Measurements from ENCODE around the gene ZBTB47. TPM values are rescaled to one million over a fixed set of nuclear protein-coding genes. Genes with fewer than 3 reads are reported as not detected.

The ZBTB47 gene
- total and polyA plus RNA-seq, 2 donors (not counting 1 experiment from before 2014, with no cell fraction given) = 15.6 to 49.4 TPM

GRCh38 chr3:42693530-42693930, 40.0 kb downstream of the ZBTB47 start:
- peaks cover 16% of the 10 kb centered on the region for H3K27me3 ChIP-seq (ENCODE audit: control insufficient read depth, insufficient read depth, low read length)
- no peak overlapping the region for H3K27ac ChIP-seq (ENCODE audit: insufficient read depth, low read length)
- no peaks in the 10 kb centered on the region for H3K36me3 ChIP-seq (ENCODE audit: control insufficient read depth, insufficient read depth, low read length)
- no peak overlapping the region for H3K4me3 ChIP-seq (replicated peaks in 1 of 4; ENCODE audit: control extremely low read depth in 1 of 4, insufficient read depth in 1 of 4, low read depth in 3 of 4, low read length in 4 of 4)
- TF ChIP-seq CTCF (conservative IDR thresholded peaks at IDR 0.05 in 1 of 2, IDR thresholded peaks at IDR 0.05 in 1 of 2; ENCODE audit: low read depth in 1 of 2, low read length in 2 of 2) (no peak), EZH2 (IDR thresholded peaks at IDR 0.05; ENCODE audit: low read length, missing control alignments) (no peak)
- no peaks in the 10 kb centered on the region for H3K9me3 ChIP-seq (ENCODE audit: control insufficient read depth, insufficient read depth, low read depth, low read length)
- H3K79me2 ChIP-seq (ENCODE audit: control insufficient read depth, insufficient read depth, low read length) = no peaks in the 10 kb centered on the region
- H3K4me2 ChIP-seq (ENCODE audit: extremely low read depth, insufficient read depth, low read length) = no peak overlapping the region
- H2AFZ ChIP-seq (ENCODE audit: low read length) = no peak overlapping the region
- no peaks in the 10 kb centered on the region for H3K4me1 ChIP-seq (ENCODE audit: control insufficient read depth, extremely low read depth, insufficient read depth, low read length)
- H4K20me1 ChIP-seq (ENCODE audit: control insufficient read depth, extremely low read depth, insufficient read depth, low read length) = no peaks in the 10 kb centered on the region
- H3K9ac ChIP-seq (ENCODE audit: insufficient read depth, low read length) = no peak overlapping the region
- no peak for DNase-seq (ENCODE audit: low read depth in 2 of 2)

GRCh38 chr3:42694366-42694765, 40.9 kb downstream of the ZBTB47 start:
- H3K79me2 ChIP-seq (ENCODE audit: control insufficient read depth, insufficient read depth, low read length) = no peaks in the 10 kb centered on the region
- no peaks in the 10 kb centered on the region for H3K36me3 ChIP-seq (ENCODE audit: control insufficient read depth, insufficient read depth, low read length)
- no peak overlapping the region for H3K9ac ChIP-seq (ENCODE audit: insufficient read depth, low read length)
- no peak overlapping the region for H3K4me3 ChIP-seq (replicated peaks in 1 of 4; ENCODE audit: control extremely low read depth in 1 of 4, insufficient read depth in 1 of 4, low read depth in 3 of 4, low read length in 4 of 4)
- H3K27ac ChIP-seq (ENCODE audit: insufficient read depth, low read length) = no peak overlapping the region
- H3K27me3 ChIP-seq (ENCODE audit: control insufficient read depth, insufficient read depth, low read length) = peaks cover 18% of the 10 kb centered on the region
- H3K4me1 ChIP-seq (ENCODE audit: control insufficient read depth, extremely low read depth, insufficient read depth, low read length) = no peaks in the 10 kb centered on the region
- H3K4me2 ChIP-seq (ENCODE audit: extremely low read depth, insufficient read depth, low read length) = no peak overlapping the region
- DNase-seq (ENCODE audit: low read depth in 2 of 2) = no peak
- H4K20me1 ChIP-seq (ENCODE audit: control insufficient read depth, extremely low read depth, insufficient read depth, low read length) = no peaks in the 10 kb centered on the region
- H2AFZ ChIP-seq (ENCODE audit: low read length) = no peak overlapping the region
- H3K9me3 ChIP-seq (ENCODE audit: control insufficient read depth, insufficient read depth, low read depth, low read length) = no peaks in the 10 kb centered on the region
- TF ChIP-seq EZH2 (IDR thresholded peaks at IDR 0.05; ENCODE audit: low read length, missing control alignments) = no peak
- no peak for TF ChIP-seq CTCF (conservative IDR thresholded peaks at IDR 0.05 in 1 of 2, IDR thresholded peaks at IDR 0.05 in 1 of 2; ENCODE audit: low read depth in 1 of 2, low read length in 2 of 2)

GRCh38 chr3:42696356-42697288, 43.1 kb downstream of the ZBTB47 start:
- no peak overlapping the region for H2AFZ ChIP-seq (ENCODE audit: low read length)
- H3K79me2 ChIP-seq (ENCODE audit: control insufficient read depth, insufficient read depth, low read length) = no peaks in the 10 kb centered on the region
- TF ChIP-seq CTCF (conservative IDR thresholded peaks at IDR 0.05 in 1 of 2, IDR thresholded peaks at IDR 0.05 in 1 of 2; ENCODE audit: low read depth in 1 of 2, low read length in 2 of 2) = no peak
- no peak for TF ChIP-seq EZH2 (IDR thresholded peaks at IDR 0.05; ENCODE audit: low read length, missing control alignments)
- no peaks in the 10 kb centered on the region for H3K9me3 ChIP-seq (ENCODE audit: control insufficient read depth, insufficient read depth, low read depth, low read length)
- no peak for DNase-seq (ENCODE audit: low read depth in 2 of 2)
- no peak overlapping the region for H3K9ac ChIP-seq (ENCODE audit: insufficient read depth, low read length)
- H3K4me2 ChIP-seq (ENCODE audit: extremely low read depth, insufficient read depth, low read length) = no peak overlapping the region
- no peaks in the 10 kb centered on the region for H4K20me1 ChIP-seq (ENCODE audit: control insufficient read depth, extremely low read depth, insufficient read depth, low read length)
- no peaks in the 10 kb centered on the region for H3K36me3 ChIP-seq (ENCODE audit: control insufficient read depth, insufficient read depth, low read length)
- no peak overlapping the region for H3K4me3 ChIP-seq (replicated peaks in 1 of 4; ENCODE audit: control extremely low read depth in 1 of 4, insufficient read depth in 1 of 4, low read depth in 3 of 4, low read length in 4 of 4)
- H3K27me3 ChIP-seq (ENCODE audit: control insufficient read depth, insufficient read depth, low read length) = peaks cover 15% of the 10 kb centered on the region
- H3K4me1 ChIP-seq (ENCODE audit: control insufficient read depth, extremely low read depth, insufficient read depth, low read length) = no peaks in the 10 kb centered on the region
- no peak overlapping the region for H3K27ac ChIP-seq (ENCODE audit: insufficient read depth, low read length)

All from fibroblast of lung (primary cell).